ENCODE measurements around the gene RAD54L2. TPM values are rescaled to one million over a fixed set of nuclear protein-coding genes. Genes with fewer than 3 reads are reported as not detected.

Gene RAD54L2
- total and polyA plus RNA-seq, 7 donors: 2.1 to 15.6 (median 11.4) TPM

- Histone ChIP-seq H3K4me1 (peaks cover 9% of the 10 kb centered on the region), H3K9me3 (no peaks in the 10 kb centered on the region), H3K4me3 (no peak overlapping the region), H3K27me3 (ENCODE audit: insufficient read depth in 3 of 3, low read length in 2 of 3) (no peaks in the 10 kb centered on the region), H3K27ac (no peak overlapping the region), H3K36me3 (ENCODE audit: insufficient read depth in 1 of 2, low read depth in 1 of 2) (no peaks in the 10 kb centered on the region)
- DNase-seq (peak; percentile 79 to 89), ATAC-seq (peak in 3 of 4 donors; percentile 34 to 43 (median 39))
- TF ChIP-seq CTCF (IDR thresholded peaks at IDR 0.05): peak; percentile 92
- intact Hi-C loops (cut with DNase I): loop anchor here (1.0 to 10.0 kb wide), 7 partner anchors 35 to 480 kb away; partner anchors contain the start of genes ACY1 (in 1 of the 2) and RAD54L2 (in 1 of the 2)
- WGBS, 3 donors: 6 to 10% (median 7%) methylated on average over 6 of the region's 6 CpGs
These were observed 36.5 kb upstream of the RAD54L2 start for GRCh38 chr3:51501833-51502561.

- 31 to 55% (median 48%) methylated on average over 2 of the region's 2 CpGs for WGBS, 3 donors
- intact Hi-C loops (cut with DNase I): loop anchor here (2.0 to 10.0 kb wide), 6 partner anchors 35 to 480 kb away; partner anchors contain the start of genes ACY1 (in 1 of the 2) and RAD54L2 (in 1 of the 2)
- H3K36me3 ChIP-seq (ENCODE audit: insufficient read depth in 1 of 2, low read depth in 1 of 2): no peaks in the 10 kb centered on the region
- H3K27me3 ChIP-seq (ENCODE audit: insufficient read depth in 3 of 3, low read length in 2 of 3): no peaks in the 10 kb centered on the region
- no peak for DNase-seq
- no peak for TF ChIP-seq CTCF (IDR thresholded peaks at IDR 0.05)
- H3K27ac ChIP-seq: no peak overlapping the region
- H3K4me3 ChIP-seq: no peak overlapping the region
- peaks cover 9% of the 10 kb centered on the region for H3K4me1 ChIP-seq
- H3K9me3 ChIP-seq: no peaks in the 10 kb centered on the region
- no peak for ATAC-seq
These were observed 36.0 kb upstream of the RAD54L2 start for GRCh38 chr3:51502562-51502910.

- intact Hi-C loops (cut with DNase I): loop anchor here (2.0 to 10.0 kb wide), 6 partner anchors 34 to 479 kb away; partner anchors contain the start of genes ACY1 (in 1 of the 2) and RAD54L2 (in 1 of the 2)
- ATAC-seq: no peak
These were observed 35.5 kb upstream of the RAD54L2 start for GRCh38 chr3:51503007-51503406.

GRCh38 chr3:51508255-51508654 is 30.3 kb upstream of the RAD54L2 start:
- DNase-seq (no peak), ATAC-seq (no peak)
- H3K4me3 ChIP-seq: no peak overlapping the region
- H3K36me3 ChIP-seq (ENCODE audit: insufficient read depth in 1 of 2, low read depth in 1 of 2): no peaks in the 10 kb centered on the region
- intact Hi-C loops (cut with DNase I): loop anchor here in 1 of 2 donors (10.0 kb wide), 1 partner anchor 127 kb away; no protein-coding TSS in a partner anchor
- 81 to 82% (median 81%) methylated on average over 9 of the region's 9 CpGs for WGBS, 3 donors
- H3K9me3 ChIP-seq: no peaks in the 10 kb centered on the region
- H3K27me3 ChIP-seq (ENCODE audit: insufficient read depth in 3 of 3, low read length in 2 of 3): no peaks in the 10 kb centered on the region
- TF ChIP-seq CTCF (IDR thresholded peaks at IDR 0.05): no peak
- H3K27ac ChIP-seq: no peak overlapping the region
- H3K4me1 ChIP-seq: no peaks in the 10 kb centered on the region

More at GRCh38 chr3:51503007-51503406, 35.5 kb upstream of the RAD54L2 start:
- no peaks in the 10 kb centered on the region for H3K9me3 ChIP-seq
- DNase-seq: no peak
- H3K4me3 ChIP-seq: no peak overlapping the region
- no peak for TF ChIP-seq CTCF (IDR thresholded peaks at IDR 0.05)
- 87 to 95% (median 89%) methylated on average over 2 of the region's 2 CpGs for WGBS, 3 donors
- H3K27ac ChIP-seq: no peak overlapping the region
- peaks cover 9% of the 10 kb centered on the region for H3K4me1 ChIP-seq
- no peaks in the 10 kb centered on the region for H3K27me3 ChIP-seq (ENCODE audit: insufficient read depth in 3 of 3, low read length in 2 of 3)
- H3K36me3 ChIP-seq (ENCODE audit: insufficient read depth in 1 of 2, low read depth in 1 of 2): no peaks in the 10 kb centered on the region

All from psoas muscle (tissue), 8 donors.